Ishikawa (cell line): ENCODE data around the gene TRIM72.

Experiments used
- CEBPB ChIP-seq: IDR thresholded peaks from 2 replicates; pipeline ENCODE4 v1.6.1; 2012
- CREB1 ChIP-seq: IDR thresholded peaks from 2 replicates; pipeline ENCODE4 v1.6.1; 2012; ENCODE audit warnings: low read depth
- EGR1 ChIP-seq: IDR thresholded peaks from 2 replicates; pipeline ENCODE4 v1.6.1; 2012
- EP300 ChIP-seq: IDR thresholded peaks from 2 replicates; pipeline ENCODE4 v1.6.1; 2012; ENCODE audit warnings: borderline replicate concordance
- FOXM1 ChIP-seq: IDR thresholded peaks from 2 replicates; pipeline ENCODE4 v1.6.1; 2012; ENCODE audit warnings: low read depth, borderline replicate concordance
- MAX ChIP-seq: IDR thresholded peaks from 2 replicates; pipeline ENCODE4 v1.6.1; 2012
- NFIC ChIP-seq: IDR thresholded peaks from 2 replicates; pipeline ENCODE4 v1.6.1; 2012
- RAD21 ChIP-seq: IDR thresholded peaks from 2 replicates; pipeline ENCODE4 v1.6.1; 2012; ENCODE audit warnings: low read depth
- REST ChIP-seq: IDR thresholded peaks from 2 replicates; pipeline ENCODE4 v1.6.1; 2012; ENCODE audit warnings: low read depth, mild to moderate bottlenecking
- TAF1 ChIP-seq: IDR thresholded peaks from 2 replicates; pipeline ENCODE4 v1.6.1; 2012; ENCODE audit warnings: low read depth, mild to moderate bottlenecking
- TCF12 ChIP-seq: IDR thresholded peaks from 2 replicates; pipeline ENCODE4 v1.6.1; 2012; ENCODE audit warnings: low read depth
- TEAD4 ChIP-seq: IDR thresholded peaks from 2 replicates; pipeline ENCODE4 v1.6.1; 2012
- USF1 ChIP-seq: IDR thresholded peaks from 2 replicates; pipeline ENCODE4 v1.6.1; 2012
- YY1 ChIP-seq: IDR thresholded peaks from 2 replicates; pipeline ENCODE4 v1.6.1; 2012; ENCODE audit warnings: low read depth
- ZBTB7A ChIP-seq: IDR thresholded peaks from 2 replicates; pipeline ENCODE4 v1.6.1; 2012; ENCODE audit warnings: low read depth

Gene TRIM72

GRCh38 chr16:31200821-31201568 lies 12.9 kb upstream of the TRIM72 start:
- TF ChIP-seq YY1 (no peak), FOXM1 (no peak), NFIC (no peak), CREB1 (no peak), TCF12 (no peak), EGR1 (no peak), USF1 (no peak), EP300 (no peak)

GRCh38 chr16:31201582-31202413 lies 12.1 kb upstream of the TRIM72 start:
- TF ChIP-seq TAF1 (no peak), EGR1 (no peak), REST (no peak), NFIC (no peak), ZBTB7A (no peak), CREB1 (no peak), YY1 (no peak), EP300 (no peak)

- TF ChIP-seq REST (no peak), YY1 (no peak), EP300 (no peak), USF1 (no peak), CREB1 (no peak), CEBPB (no peak), TEAD4 (no peak), RAD21 (no peak), MAX (no peak), NFIC (no peak), FOXM1 (no peak), TCF12 (no peak), TAF1 (no peak), EGR1 (no peak), ZBTB7A (no peak)
Measured at GRCh38 chr16:31202414-31203375, 11.2 kb upstream of the TRIM72 start, which contains the start of gene PYCARD. Gene PYCARD (minus strand): TSS chr16:31202760. CDS start chr16:31202690, 70 bp downstream.

GRCh38 chr16:31204871-31205666 lies 8.8 kb upstream of the TRIM72 start:
- TF ChIP-seq CEBPB (no peak), FOXM1 (no peak), REST (no peak), EGR1 (no peak), USF1 (no peak), YY1 (no peak), TEAD4 (no peak), TAF1 (no peak), EP300 (no peak), MAX (no peak), ZBTB7A (no peak), CREB1 (no peak), NFIC (no peak), RAD21 (no peak), TCF12 (no peak)
